HEK293T (cell line): ENCODE results near the gene CDH13.

Source experiments
- CTCF ChIA-PET: fragments of 350-600 bp; formaldehyde crosslinking; extraction: SDS; loops from one replicate; lab custom pipeline; 2021; ENCODE audit warnings: antibody characterized with exemption, inconsistent platforms; lab: Yijun Ruan, JAX
- POLR2A ChIA-PET: fragments of 350-600 bp; formaldehyde crosslinking; extraction: SDS; loops from one replicate; lab custom pipeline; 2020; ENCODE audit warnings: antibody characterized with exemption, inconsistent platforms; lab: Yijun Ruan, JAX
- DNase-seq: peaks from one replicate; pipeline ENCODE4 v3.0.0; 2012; ENCODE audit warnings: mixed read lengths; ENCODE audit errors: extremely low spot score
- ARNT ChIP-seq: fragments of 450-650 bp; IDR thresholded peaks from 2 replicates; pipeline ENCODE4 v1.6.1; 2017; ENCODE audit warnings: mild to moderate bottlenecking
- BHLHE40 ChIP-seq: fragments of 450-650 bp; IDR thresholded peaks from 2 replicates; pipeline ENCODE4 v1.6.1; 2016; ENCODE audit warnings: mild to moderate bottlenecking, moderate library complexity, borderline replicate concordance
- CTBP1 ChIP-seq: fragments of 450-650 bp; IDR thresholded peaks from 2 replicates; pipeline ENCODE4 v1.6.1; 2016; ENCODE audit warnings: borderline replicate concordance
- ELF4 ChIP-seq: fragments of 450-650 bp; IDR thresholded peaks from 2 replicates; pipeline ENCODE4 v1.6.1; 2017; ENCODE audit warnings: antibody characterized with exemption
- FOXA1 ChIP-seq: fragments of 450-650 bp; IDR thresholded peaks from 2 replicates; pipeline ENCODE4 v1.6.1; 2016; ENCODE audit warnings: mild to moderate bottlenecking
- FOXK2 ChIP-seq: fragments of 450-650 bp; IDR thresholded peaks from 2 replicates; pipeline ENCODE4 v1.6.1; 2016; ENCODE audit warnings: mild to moderate bottlenecking
- FOXM1 ChIP-seq: fragments of 450-650 bp; IDR thresholded peaks from 2 replicates; pipeline ENCODE4 v1.6.1; 2017; ENCODE audit warnings: mild to moderate bottlenecking, borderline replicate concordance
- HDGF ChIP-seq: fragments of 450-650 bp; IDR thresholded peaks from 2 replicates; pipeline ENCODE4 v1.6.1; 2017; ENCODE audit warnings: antibody characterized with exemption, borderline replicate concordance
- L3MBTL2 ChIP-seq: fragments of 450-650 bp; conservative IDR thresholded peaks from 2 replicates; pipeline ENCODE4 v1.6.1; 2016; ENCODE audit warnings: mild to moderate bottlenecking
- LEF1 ChIP-seq: fragments of 450-650 bp; IDR thresholded peaks from 2 replicates; pipeline ENCODE4 v1.6.1; 2017; ENCODE audit warnings: mild to moderate bottlenecking, borderline replicate concordance
- NFRKB ChIP-seq: fragments of 450-650 bp; IDR thresholded peaks from 2 replicates; pipeline ENCODE4 v1.6.1; 2016; ENCODE audit warnings: mild to moderate bottlenecking, moderate library complexity
- PKNOX1 ChIP-seq: fragments of 450-650 bp; IDR thresholded peaks from 2 replicates; pipeline ENCODE4 v1.6.1; 2016
- SP1 ChIP-seq: fragments of 450-650 bp; IDR thresholded peaks from 2 replicates; pipeline ENCODE4 v1.6.1; 2017
- SUZ12 ChIP-seq: fragments of 450-650 bp; IDR thresholded peaks from 2 replicates; pipeline ENCODE4 v1.6.1; 2016; ENCODE audit warnings: mild to moderate bottlenecking
- TARDBP ChIP-seq: fragments of 450-650 bp; IDR thresholded peaks from 2 replicates; pipeline ENCODE4 v1.6.1; 2016
- ZNF384 ChIP-seq: fragments of 450-650 bp; IDR thresholded peaks from 2 replicates; pipeline ENCODE4 v1.6.1; 2016

Gene CDH13

GRCh38 chr16:83138512-83138911, 511.7 kb downstream of the CDH13 start:
- POLR2A ChIA-PET, result no interaction called here
- no peak for TF ChIP-seq L3MBTL2
- no peak for TF ChIP-seq ELF4
- no peak for TF ChIP-seq LEF1
- no peak for TF ChIP-seq NFRKB
- no peak for TF ChIP-seq CTBP1
- TF ChIP-seq SP1, result no peak
- TF ChIP-seq FOXM1, result no peak
- CTCF ChIA-PET, result no interaction called here
- DNase-seq, result no peak

GRCh38 chr16:83138976-83139690, 512.4 kb downstream of the CDH13 start:
- ChIA-PET POLR2A (no interaction called here), CTCF (no interaction called here)
- DNase-seq, result no peak
- TF ChIP-seq SUZ12, result no peak
- TF ChIP-seq ZNF384, result no peak
- TF ChIP-seq BHLHE40, result no peak
- no peak for TF ChIP-seq NFRKB
- TF ChIP-seq FOXA1, result no peak
- TF ChIP-seq ARNT, result no peak
- no peak for TF ChIP-seq L3MBTL2
- no peak for TF ChIP-seq SP1
- TF ChIP-seq CTBP1, result no peak
- no peak for TF ChIP-seq PKNOX1
- TF ChIP-seq TARDBP, result no peak
- TF ChIP-seq ELF4, result no peak
- TF ChIP-seq FOXK2, result no peak
- no peak for TF ChIP-seq FOXM1
- TF ChIP-seq LEF1, result no peak
- no peak for TF ChIP-seq HDGF

- ChIA-PET CTCF (no interaction called here), POLR2A (no interaction called here)
- no peak for TF ChIP-seq ARNT
- TF ChIP-seq ELF4, result no peak
- TF ChIP-seq LEF1, result no peak
- no peak for TF ChIP-seq CTBP1
- no peak for TF ChIP-seq ZNF384
- no peak for TF ChIP-seq PKNOX1
- no peak for TF ChIP-seq FOXK2
- no peak for TF ChIP-seq BHLHE40
- no peak for TF ChIP-seq FOXA1
- TF ChIP-seq FOXM1, result no peak
- TF ChIP-seq SP1, result no peak
- no peak for TF ChIP-seq SUZ12
- no peak for TF ChIP-seq TARDBP
- TF ChIP-seq L3MBTL2, result no peak
- no peak for TF ChIP-seq HDGF
- no peak for TF ChIP-seq NFRKB
- DNase-seq, result no peak
Measured at GRCh38 chr16:83143788-83144187, 517.0 kb downstream of the CDH13 start.

GRCh38 chr16:83145297-83145696, 518.5 kb downstream of the CDH13 start:
- no peak for DNase-seq
- TF ChIP-seq HDGF, result no peak
- TF ChIP-seq CTBP1, result no peak
- TF ChIP-seq TARDBP, result no peak
- TF ChIP-seq SUZ12, result no peak
- TF ChIP-seq LEF1, result no peak
- TF ChIP-seq FOXM1, result no peak
- no peak for TF ChIP-seq L3MBTL2
- no peak for TF ChIP-seq BHLHE40
- no peak for TF ChIP-seq FOXA1
- ChIA-PET CTCF (no interaction called here), POLR2A (no interaction called here)

GRCh38 chr16:83147244-83147643, 520.5 kb downstream of the CDH13 start:
- POLR2A ChIA-PET, result no interaction called here
- DNase-seq, result no peak
- CTCF ChIA-PET, result no interaction called here
- TF ChIP-seq FOXA1, result no peak
- no peak for TF ChIP-seq FOXM1
- no peak for TF ChIP-seq L3MBTL2
- TF ChIP-seq CTBP1, result no peak
- no peak for TF ChIP-seq PKNOX1
- no peak for TF ChIP-seq BHLHE40
- TF ChIP-seq ZNF384, result no peak
- no peak for TF ChIP-seq FOXK2
- TF ChIP-seq ARNT, result no peak
- TF ChIP-seq LEF1, result no peak
- TF ChIP-seq TARDBP, result no peak
- no peak for TF ChIP-seq SP1
- no peak for TF ChIP-seq HDGF
- no peak for TF ChIP-seq NFRKB
- TF ChIP-seq SUZ12, result no peak
- no peak for TF ChIP-seq ELF4

GRCh38 chr16:83158320-83158957, 531.7 kb downstream of the CDH13 start:
- TF ChIP-seq ARNT (no peak), SP1 (no peak), TARDBP (no peak), SUZ12 (no peak), LEF1 (no peak), ZNF384 (no peak), FOXK2 (no peak), BHLHE40 (no peak)

More at GRCh38 chr16:83158320-83158957, 531.7 kb downstream of the CDH13 start:
- ChIA-PET CTCF (no interaction called here), POLR2A (no interaction called here)
- no peak for DNase-seq
